ENCODE data around the gene MYBPC1. TPM values are rescaled to one million over a fixed set of nuclear protein-coding genes. Genes with fewer than 3 reads are reported as not detected.

The MYBPC1 gene
- total and polyA plus RNA-seq, 2 donors (not counting 1 experiment from before 2014, with no cell fraction given), result not detected

DNA sequence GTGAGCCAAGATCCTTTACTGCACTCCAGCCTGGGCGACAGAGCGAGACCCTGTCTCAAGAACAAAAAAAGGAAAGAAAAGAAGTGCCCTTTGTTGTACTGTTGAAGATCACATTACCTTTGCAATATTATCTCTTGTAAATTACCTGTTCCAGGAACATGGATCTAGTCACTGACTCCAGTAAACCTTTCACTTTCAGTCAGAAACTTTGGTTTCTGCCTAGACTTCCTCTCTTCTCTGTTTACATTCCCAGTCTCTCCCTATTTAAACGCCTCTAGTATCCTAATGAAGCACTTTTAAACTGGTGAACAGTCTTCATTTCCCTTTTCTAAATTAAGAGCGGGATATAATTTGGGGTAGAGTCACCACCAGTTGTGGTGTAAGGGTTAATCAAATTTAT is 115.5 kb downstream of the MYBPC1 start:
- no peaks in the 10 kb centered on the region for H3K27me3 Mint-ChIP-seq
- Histone ChIP-seq H3K4me3 (ENCODE audit: control extremely low read depth in 1 of 5, extremely low read depth in 1 of 5, insufficient read depth in 1 of 5, low read depth in 2 of 5, low read length in 4 of 5) (no peak overlapping the region), H3K9ac (ENCODE audit: low read length) (no peak overlapping the region), H3K36me3 (replicated peaks in 1 of 2; ENCODE audit: control extremely low read depth in 1 of 2, control insufficient read depth in 1 of 2, extremely low read depth in 1 of 2, insufficient read depth in 2 of 2, low read length in 1 of 2) (peaks cover 0 to 1% of the 10 kb centered on the region in 2 experiments), H3K27me3 (replicated peaks in 1 of 4; ENCODE audit: control extremely low read depth in 1 of 4, control insufficient read depth in 3 of 4, insufficient read depth in 4 of 4, low read length in 3 of 4) (no peaks in the 10 kb centered on the region), H3K79me2 (ENCODE audit: control insufficient read depth, insufficient read depth, low read length) (peaks cover 64% of the 10 kb centered on the region), H3K4me2 (replicated peaks; ENCODE audit: low read depth, low read length, poor library complexity, severe bottlenecking) (no peak overlapping the region), H3K4me1 (ENCODE audit: control insufficient read depth in 2 of 2, insufficient read depth in 2 of 2, low read length in 2 of 2) (peaks cover 5 to 31% of the 10 kb centered on the region in 2 donors), H3K27ac (ENCODE audit: low read length in 2 of 2) (no peak overlapping the region), H3K9me3 (ENCODE audit: control extremely low read depth in 1 of 3, control insufficient read depth in 2 of 3, insufficient read depth in 1 of 3, low read length in 2 of 3) (peaks cover 0 to 1% (median 0%) of the 10 kb centered on the region in 3 donors), H2AFZ (ENCODE audit: insufficient read depth, low read depth, low read length, poor library complexity, severe bottlenecking) (no peak overlapping the region), H4K20me1 (ENCODE audit: control insufficient read depth, insufficient read depth, low read length, poor library complexity, severe bottlenecking) (peaks cover 45% of the 10 kb centered on the region)
- ChIA-PET CTCF (no interaction called here), POLR2A (no interaction called here)
- no peak overlapping the region for H3K4me3 Mint-ChIP-seq
- H3K4me1 Mint-ChIP-seq, result peaks cover 58% of the 10 kb centered on the region
- no peaks in the 10 kb centered on the region for H3K9me3 Mint-ChIP-seq (ENCODE audit: insufficient read depth)
- ATAC-seq (ENCODE audit: low read depth) (no peak), DNase-seq (no peak)
- intact Hi-C loops (cut with micrococcal nuclease), result no loop called here
- no peak overlapping the region for H3K27ac Mint-ChIP-seq
- WGBS (ENCODE audit: insufficient coverage), result no CpG with 5 or more reads among the region's 4 CpGs
- TF ChIP-seq EZH2 (IDR thresholded peaks at IDR 0.05; ENCODE audit: borderline replicate concordance, insufficient read depth, low read depth, low read length, poor library complexity, severe bottlenecking), result no peak
- TF ChIP-seq, protein P1, sequence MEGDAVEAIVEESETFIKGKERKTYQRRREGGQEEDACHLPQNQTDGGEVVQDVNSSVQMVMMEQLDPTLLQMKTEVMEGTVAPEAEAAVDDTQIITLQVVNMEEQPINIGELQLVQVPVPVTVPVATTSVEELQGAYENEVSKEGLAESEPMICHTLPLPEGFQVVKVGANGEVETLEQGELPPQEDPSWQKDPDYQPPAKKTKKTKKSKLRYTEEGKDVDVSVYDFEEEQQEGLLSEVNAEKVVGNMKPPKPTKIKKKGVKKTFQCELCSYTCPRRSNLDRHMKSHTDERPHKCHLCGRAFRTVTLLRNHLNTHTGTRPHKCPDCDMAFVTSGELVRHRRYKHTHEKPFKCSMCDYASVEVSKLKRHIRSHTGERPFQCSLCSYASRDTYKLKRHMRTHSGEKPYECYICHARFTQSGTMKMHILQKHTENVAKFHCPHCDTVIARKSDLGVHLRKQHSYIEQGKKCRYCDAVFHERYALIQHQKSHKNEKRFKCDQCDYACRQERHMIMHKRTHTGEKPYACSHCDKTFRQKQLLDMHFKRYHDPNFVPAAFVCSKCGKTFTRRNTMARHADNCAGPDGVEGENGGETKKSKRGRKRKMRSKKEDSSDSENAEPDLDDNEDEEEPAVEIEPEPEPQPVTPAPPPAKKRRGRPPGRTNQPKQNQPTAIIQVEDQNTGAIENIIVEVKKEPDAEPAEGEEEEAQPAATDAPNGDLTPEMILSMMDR (IDR thresholded peaks at IDR 0.05), result no peak

DNA sequence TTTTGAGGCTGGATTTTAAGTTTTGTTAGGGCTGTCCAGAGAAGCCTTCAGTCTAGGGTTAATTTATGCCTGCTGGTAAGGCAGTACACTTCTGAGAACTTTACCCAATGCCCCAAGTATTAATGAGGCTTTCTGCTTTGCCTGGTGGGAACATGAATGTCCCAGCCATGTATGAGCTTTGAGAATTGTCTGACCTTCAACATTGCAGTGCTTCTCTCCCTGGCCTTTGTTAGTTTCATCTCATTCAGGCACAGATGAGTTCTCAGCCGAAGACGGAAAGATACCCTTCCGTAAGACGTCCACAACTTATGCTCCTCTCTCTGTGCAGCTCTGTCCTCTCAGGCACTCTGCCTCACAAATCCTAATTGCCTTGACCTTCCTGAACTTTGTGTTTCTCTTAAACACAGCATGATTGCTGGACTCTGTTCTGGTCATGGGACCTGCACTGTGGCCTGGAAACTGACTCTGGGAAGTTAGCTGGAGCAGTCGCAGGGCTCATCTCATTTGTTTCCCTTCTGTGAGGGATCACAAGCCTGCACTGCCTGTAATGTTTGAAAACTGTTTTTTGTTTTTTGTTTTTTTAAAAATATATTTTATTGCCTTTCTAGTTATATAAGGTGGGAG is 118.4 kb downstream of the MYBPC1 start:
- H2AFZ ChIP-seq (ENCODE audit: insufficient read depth, low read depth, low read length, poor library complexity, severe bottlenecking), result no peak overlapping the region
- Mint-ChIP-seq H3K9me3 (ENCODE audit: insufficient read depth) (no peaks in the 10 kb centered on the region), H3K27ac (no peak overlapping the region), H3K27me3 (no peaks in the 10 kb centered on the region), H3K4me3 (no peak overlapping the region), H3K4me1 (peaks cover 43% of the 10 kb centered on the region)
- no peaks in the 10 kb centered on the region for H3K27me3 ChIP-seq (replicated peaks in 1 of 4; ENCODE audit: control extremely low read depth in 1 of 4, control insufficient read depth in 3 of 4, insufficient read depth in 4 of 4, low read length in 3 of 4)
- TF ChIP-seq EZH2 (IDR thresholded peaks at IDR 0.05; ENCODE audit: borderline replicate concordance, insufficient read depth, low read depth, low read length, poor library complexity, severe bottlenecking), result no peak
- TF ChIP-seq, protein P1 (IDR thresholded peaks at IDR 0.05), result no peak
- H3K4me1 ChIP-seq (ENCODE audit: control insufficient read depth in 2 of 2, insufficient read depth in 2 of 2, low read length in 2 of 2), result peaks cover 5 to 25% of the 10 kb centered on the region in 2 donors
- ChIA-PET CTCF (interaction anchor here (1.2 kb wide), 1 partner anchor 15 kb away, joined by 3 read pairs; no protein-coding TSS in a partner anchor), POLR2A (interaction anchor here (0.5 kb wide), 1 partner anchor 105 kb away, joined by 3 read pairs; no protein-coding TSS in a partner anchor)
- peaks cover 39% of the 10 kb centered on the region for H3K79me2 ChIP-seq (ENCODE audit: control insufficient read depth, insufficient read depth, low read length)
- H4K20me1 ChIP-seq (ENCODE audit: control insufficient read depth, insufficient read depth, low read length, poor library complexity, severe bottlenecking), result peaks cover 39% of the 10 kb centered on the region
- 98% methylated on average over 5 of the region's 5 CpGs for WGBS (ENCODE audit: insufficient coverage)
- H3K9me3 ChIP-seq (ENCODE audit: control extremely low read depth in 1 of 3, control insufficient read depth in 2 of 3, insufficient read depth in 1 of 3, low read length in 2 of 3), result peaks cover 0 to 1% (median 0%) of the 10 kb centered on the region in 3 donors
- no peak overlapping the region for H3K9ac ChIP-seq (ENCODE audit: low read length)
- no peak overlapping the region for H3K4me2 ChIP-seq (replicated peaks; ENCODE audit: low read depth, low read length, poor library complexity, severe bottlenecking)
- DNase-seq, result no peak
- H3K27ac ChIP-seq (ENCODE audit: low read length in 2 of 2), result no peak overlapping the region
- no peak for ATAC-seq (ENCODE audit: low read depth)
- no peak overlapping the region for H3K4me3 ChIP-seq (ENCODE audit: control extremely low read depth in 1 of 5, extremely low read depth in 1 of 5, insufficient read depth in 1 of 5, low read depth in 2 of 5, low read length in 4 of 5)
- intact Hi-C loops (cut with micrococcal nuclease), result no loop called here
- H3K36me3 ChIP-seq (replicated peaks in 1 of 2; ENCODE audit: control extremely low read depth in 1 of 2, control insufficient read depth in 1 of 2, extremely low read depth in 1 of 2, insufficient read depth in 2 of 2, low read length in 1 of 2), result peaks cover 1 to 13% of the 10 kb centered on the region in 2 experiments
